SK-N-MC (cell line): ENCODE data around the gene PASD1.

Experiments used
- EZH2 ChIP-seq: fragments of 200-600 bp; sonication (generic); IDR thresholded peaks from one replicate; pipeline ENCODE4 v1.6.1; 2017; ENCODE audit warnings: antibody characterized with exemption
- POLR2AphosphoS5 ChIP-seq: IDR thresholded peaks from 2 replicates; pipeline ENCODE4 v1.6.1; 2012; ENCODE audit warnings: mild to moderate bottlenecking, low read depth, low read length, borderline replicate concordance

DNA sequence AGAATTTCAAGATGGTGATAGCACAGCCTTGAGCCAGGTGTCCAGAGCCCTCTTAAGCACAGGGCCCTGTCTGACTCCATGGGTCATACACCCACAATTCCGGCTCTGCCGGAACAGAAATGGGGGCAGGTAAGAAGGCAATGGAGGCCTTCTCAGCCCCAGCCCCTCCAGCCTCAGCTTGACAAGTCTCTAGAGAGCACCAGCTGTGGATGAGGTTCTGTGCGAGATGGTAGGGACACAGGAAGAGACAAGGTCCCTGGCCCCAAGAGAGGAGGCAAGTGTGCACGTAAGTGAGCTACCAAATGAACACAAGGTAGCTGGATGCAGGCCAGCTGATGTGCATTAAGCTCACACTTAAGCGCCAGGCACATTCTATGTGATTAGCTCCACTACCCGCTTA, 129.3 kb downstream of the PASD1 start:
- TF ChIP-seq EZH2 (no peak), POLR2AphosphoS5 (no peak)
